GM21576 (cell line): ENCODE results near the gene ZNF844.
"Not testable (repeated sequence)": the region's sequence is repeated elsewhere in the genome, so short reads cannot be mapped to it uniquely, and the experiment has no call there.

Experiments
- ATAC-seq: cut with Tn5 transposase; IDR thresholded peaks from one replicate; pipeline ENCODE4 v1.9.1; 2021; ENCODE audit warnings: mild to moderate bottlenecking, moderate library complexity; ENCODE audit not compliant: unreplicated experiment

Gene ZNF844

DNA sequence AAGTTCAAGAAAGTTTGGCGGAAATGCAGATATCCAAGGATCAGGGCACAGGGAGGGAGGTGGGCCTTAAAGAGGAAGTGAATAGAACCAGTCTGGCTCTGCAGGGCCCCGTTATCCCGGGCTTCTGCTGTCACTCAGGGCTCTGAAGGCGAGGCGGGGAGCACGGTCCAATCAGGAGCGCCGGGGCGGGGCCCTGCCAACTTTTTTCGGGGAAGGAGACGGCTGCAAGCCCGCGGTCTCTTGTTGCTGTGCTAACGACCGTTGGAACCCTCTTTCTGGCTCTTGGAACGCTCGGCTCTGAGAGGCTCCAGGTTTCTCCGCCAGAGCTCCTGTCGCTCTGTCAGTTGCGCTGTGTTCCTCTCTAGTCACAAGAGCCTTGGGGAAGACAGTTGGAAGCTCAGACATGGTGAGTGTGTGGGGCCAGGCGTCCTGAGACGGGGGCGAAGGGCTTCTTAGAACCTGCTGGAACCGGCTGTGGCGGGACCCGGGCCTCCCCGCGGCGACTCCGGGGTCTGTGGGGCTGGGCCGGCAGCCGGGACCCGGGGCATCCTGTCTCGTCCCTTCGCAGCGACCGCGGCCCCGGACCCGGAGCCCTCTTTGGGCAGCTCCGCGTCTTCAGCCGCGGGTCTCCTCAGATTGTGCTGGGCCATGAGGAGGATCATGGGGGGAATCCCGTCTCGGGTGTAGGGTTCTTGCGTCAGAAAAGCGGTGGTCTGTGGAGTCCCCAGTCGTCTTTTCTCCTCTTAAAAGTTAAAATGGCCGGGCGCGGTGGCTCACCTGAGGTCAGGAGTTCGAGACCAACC is 27.7 kb downstream of the ZNF844 start:
- peak; percentile 66 for ATAC-seq

DNA sequence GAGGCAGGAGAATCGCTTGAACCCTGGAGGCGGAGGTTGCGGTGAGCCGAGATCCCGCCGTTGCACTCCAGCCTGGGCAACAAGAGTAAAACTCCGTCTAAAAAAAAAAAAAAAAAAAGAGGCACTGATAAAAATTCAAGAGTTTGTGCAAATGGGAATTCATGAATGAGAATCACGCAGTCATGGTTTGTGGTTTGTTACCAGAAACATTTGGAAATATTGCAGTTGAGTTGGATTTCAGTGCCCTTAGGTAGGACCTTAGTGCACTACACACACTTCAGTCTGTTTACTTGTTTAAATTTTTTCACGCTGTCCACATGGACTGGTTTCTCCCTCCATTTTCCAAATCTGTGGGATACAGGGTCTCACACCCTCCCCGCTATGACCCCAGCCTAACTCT is 28.4 kb downstream of the ZNF844 start:
- ATAC-seq, result no peak

DNA sequence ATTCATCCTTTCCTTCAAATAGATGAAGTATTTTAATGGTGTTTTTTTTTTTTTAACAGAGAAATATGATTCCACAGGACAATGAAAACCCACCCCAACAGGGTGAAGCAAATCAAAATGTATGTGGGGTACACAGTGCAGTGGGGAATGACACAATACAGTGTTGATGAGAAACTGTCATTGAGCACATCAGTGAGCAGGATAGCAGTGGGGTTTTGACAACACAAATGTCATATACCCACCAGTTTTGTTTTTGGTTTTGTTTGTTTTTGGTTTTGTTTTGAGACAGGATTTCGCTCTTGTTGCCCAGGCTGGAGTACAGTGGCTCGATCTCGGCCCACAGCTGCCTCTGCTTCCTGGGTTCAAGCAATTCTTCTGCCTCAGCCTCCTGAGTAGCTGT is 29.2 kb downstream of the ZNF844 start:
- ATAC-seq, result no peak

DNA sequence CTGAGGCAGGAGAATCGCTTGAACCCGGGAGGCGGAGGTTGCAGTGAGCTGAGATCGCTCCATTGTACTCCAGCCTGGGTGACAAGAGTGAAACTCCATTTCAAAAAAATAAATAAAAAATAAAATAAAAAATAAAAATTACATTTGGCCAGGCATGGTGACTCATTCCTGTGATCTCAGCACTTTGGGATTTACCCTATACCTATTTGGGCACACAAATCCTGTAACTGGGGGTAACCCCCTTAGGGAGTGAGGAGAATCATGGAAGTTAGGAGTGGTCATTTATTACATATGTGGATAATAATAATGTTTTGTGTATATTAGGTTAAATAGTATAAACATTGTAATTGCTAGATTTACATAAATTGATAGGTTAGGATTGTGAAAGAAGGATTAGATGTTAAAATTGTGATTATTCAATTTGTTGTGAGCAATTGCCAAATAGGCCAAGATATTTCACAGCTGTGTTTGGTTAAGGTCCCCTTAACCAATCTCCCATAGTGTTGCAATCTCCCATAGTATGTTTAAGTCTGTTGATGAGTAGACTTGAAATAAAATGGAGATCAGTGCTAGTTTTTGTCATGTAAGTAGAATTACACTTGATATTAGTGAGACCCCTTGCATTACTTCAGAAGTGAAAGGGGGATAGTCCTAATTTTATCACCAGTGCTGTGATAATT is 30.7 kb downstream of the ZNF844 start:
- ATAC-seq, result no peak

DNA sequence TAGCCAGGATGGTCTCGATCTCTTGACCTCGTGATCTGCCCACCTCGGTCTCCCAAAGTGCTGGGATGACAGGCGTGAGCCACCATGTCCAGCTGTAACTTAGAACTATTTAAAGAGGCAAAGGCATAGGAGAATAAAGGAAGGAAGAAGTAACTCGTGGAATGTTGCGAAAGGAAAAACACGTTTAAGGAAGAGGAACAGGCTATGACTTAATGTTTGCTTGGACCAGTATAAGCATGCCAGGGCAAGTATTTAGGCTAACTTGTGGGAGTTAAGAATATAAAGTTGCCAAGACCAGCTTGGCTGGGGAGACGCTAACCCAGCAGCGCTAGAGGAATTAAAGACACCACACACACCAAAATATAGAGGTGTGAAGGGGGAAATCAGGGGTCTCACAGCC is 33.5 kb downstream of the ZNF844 start:
- ATAC-seq, result no peak

DNA sequence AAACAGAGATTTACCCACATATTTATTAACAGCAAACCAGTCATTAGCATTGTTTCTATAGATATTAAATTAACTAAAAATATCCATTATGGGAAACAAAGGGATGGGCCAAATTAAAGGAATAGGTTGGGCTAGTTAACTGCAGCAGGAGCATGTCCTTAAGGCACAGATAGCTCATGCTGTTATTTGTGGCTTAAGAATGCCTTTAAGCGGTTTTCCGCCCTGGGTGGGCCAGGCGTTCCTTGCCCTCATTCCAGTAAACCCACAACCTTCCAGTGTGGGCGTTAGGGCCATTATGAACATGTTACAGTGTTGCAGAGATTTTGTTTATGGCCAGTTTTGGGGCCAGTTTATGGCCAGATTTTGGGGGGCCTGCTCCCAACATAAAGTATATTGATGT is 39.4 kb downstream of the ZNF844 start:
- not testable (repeated sequence) for ATAC-seq

DNA sequence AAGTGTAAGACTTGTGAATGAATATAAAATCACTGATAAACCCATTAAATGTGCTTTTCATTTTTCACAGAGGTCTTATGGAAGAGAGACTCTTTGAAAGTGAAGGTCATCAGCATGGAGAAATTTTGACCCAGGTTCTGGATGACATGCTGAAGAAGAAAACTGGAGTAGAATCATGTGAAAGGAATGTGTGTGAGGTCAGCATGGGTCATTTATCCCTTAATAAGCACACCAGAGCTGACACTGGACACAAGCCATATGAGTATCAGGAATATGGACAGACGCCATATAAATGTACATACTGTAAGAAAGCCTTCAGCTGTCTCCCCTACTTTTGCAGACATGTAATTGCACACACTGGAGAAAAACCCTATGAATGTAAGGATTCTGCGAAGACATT is 46.6 kb downstream of the ZNF844 start:
- no peak for ATAC-seq

DNA sequence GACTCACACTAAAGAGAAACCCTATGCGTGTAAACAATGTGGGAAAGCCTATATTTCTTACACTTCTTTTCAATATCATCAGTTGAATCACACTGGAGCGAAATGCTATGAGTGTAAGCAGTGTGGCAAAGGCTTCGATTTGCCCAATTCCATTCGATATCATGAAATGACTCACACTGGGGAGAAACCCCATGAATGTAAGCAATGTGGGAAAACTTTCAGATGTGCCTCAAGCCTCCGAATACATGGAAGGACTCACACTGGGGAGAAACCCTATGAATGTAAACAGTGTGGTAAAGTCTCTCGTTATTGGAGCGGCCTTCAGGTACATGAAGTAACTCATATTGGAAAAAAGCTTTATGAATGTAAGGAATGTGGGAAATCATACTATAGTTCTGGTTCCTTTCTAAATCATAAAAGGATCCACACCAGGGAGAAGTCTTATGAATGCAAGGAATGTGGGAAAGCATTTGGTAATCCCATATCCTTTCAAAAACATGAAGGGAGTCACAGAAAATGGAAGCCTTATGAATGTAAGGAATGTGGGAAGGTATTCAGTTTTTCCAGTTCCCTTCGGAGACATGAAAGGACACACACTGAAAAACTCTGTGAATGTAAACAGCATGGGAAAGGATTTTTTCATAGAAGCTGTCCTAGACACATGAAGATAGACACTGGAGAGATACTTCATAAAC is 47.6 kb downstream of the ZNF844 start:
- ATAC-seq, result no peak

DNA sequence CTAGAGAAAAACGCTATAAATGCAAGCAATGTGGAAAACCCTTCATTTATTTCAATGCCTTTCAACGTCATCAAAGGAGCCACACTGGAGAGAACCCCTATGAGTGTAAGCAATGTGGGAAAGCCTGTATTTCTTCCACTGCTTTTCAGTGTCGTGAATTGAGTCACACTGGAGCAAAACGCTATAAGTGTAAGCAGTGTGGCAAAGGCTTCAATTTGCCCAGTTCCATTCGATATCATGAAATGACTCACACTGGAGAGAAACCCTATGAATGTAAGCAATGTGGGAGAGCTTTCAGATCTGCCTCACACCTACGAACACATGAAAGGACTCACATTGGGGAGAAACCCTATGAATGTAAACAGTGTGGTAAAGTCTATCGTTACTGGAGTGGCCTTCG is 48.2 kb downstream of the ZNF844 start:
- ATAC-seq, result no peak

DNA sequence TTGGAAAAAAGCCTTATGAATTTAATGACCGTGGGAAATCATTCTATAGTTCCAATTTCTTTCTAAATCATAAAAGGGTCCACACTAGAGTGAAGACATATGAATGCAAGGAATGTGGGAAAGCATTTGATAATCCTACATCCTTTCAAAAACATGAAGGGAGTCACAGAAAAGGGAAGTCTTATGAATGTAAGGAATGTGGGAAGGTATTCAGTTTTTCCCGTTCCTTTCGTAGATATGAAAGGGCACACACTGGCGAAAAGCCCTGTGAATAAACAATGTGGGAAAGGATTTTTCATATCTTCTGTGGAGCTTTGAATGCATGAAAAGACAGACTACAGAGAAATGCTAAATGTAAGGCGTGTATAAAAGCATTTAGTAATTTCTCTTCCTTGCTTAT is 48.6 kb downstream of the ZNF844 start:
- no peak for ATAC-seq

DNA sequence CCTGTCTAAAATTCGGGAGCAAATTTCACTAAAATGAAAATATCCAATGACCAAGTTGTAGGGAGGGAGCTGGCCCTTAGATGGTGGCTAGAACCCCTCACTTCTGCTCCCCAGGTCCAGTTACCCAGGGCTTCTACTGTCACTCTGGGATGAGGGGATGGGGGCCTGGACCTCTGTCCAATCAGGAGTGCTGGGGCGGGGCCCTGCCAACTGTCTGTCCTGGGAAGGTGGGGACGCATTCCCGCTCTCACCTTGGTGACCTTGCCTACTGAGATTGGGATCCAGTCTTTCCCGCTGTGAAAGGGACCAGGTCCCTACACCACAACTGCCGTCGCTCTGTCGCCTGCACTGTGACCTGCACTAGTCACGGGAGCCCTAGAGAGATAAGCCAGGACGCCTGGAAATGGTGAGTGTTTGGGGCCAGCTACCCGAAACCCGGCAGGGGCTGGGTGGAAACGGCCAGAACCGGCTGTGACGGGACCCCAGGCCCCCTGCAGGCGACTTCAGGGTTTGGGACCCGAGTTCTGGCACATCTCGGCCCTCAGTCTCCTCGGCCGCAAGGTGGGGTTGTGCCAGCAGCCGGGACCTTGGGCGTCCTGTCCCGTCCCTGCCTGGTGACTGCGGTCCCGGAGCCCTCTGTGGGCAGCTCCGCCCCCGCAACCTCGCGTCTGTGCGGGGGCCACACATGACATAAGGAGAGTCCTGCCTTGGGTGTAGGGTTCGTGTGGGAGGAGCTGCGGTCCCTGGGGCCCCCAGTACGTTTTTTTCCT is 52.9 kb downstream of the ZNF844 start:
- ATAC-seq, result no peak

DNA sequence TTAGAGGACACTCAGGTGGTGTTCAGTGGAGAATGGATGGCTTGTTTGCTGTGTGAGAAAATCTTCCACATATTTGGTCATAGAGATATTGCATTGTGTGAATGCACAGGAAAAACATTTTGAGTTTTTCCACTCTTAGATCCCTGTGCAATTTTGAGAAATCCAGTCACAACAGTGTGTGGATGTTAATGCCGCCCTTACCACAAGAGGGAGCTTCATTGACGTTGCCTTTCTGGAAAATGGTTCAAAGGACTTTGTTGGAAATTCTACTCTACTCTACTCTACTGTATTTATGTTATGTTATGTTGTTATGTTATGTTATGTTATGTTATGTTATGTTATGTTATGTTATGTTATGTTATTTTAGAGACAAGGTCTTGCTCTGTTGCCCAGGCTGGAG is 62.2 kb downstream of the ZNF844 start:
- no peak for ATAC-seq
